Dermis blood vessel endothelial cell (primary cell): Measurements from ENCODE around the gene ATP8B4. TPM values are rescaled to one million over a fixed set of nuclear protein-coding genes. Genes with fewer than 3 reads are reported as not detected.

Experiments
- DNase-seq: peaks from one replicate; pipeline ENCODE4 v3.0.0; 2010
- total RNA-seq: library from RNA; depleted of rRNA; stranded (reverse); fragments of >200 nt; gene quantifications from 2 replicates; pipeline ENCODE4 v1.2.3, GENCODE V29; 2014

The ATP8B4 gene
- total RNA-seq, 1 donor from 2014 or later = 1.7 TPM

DNA sequence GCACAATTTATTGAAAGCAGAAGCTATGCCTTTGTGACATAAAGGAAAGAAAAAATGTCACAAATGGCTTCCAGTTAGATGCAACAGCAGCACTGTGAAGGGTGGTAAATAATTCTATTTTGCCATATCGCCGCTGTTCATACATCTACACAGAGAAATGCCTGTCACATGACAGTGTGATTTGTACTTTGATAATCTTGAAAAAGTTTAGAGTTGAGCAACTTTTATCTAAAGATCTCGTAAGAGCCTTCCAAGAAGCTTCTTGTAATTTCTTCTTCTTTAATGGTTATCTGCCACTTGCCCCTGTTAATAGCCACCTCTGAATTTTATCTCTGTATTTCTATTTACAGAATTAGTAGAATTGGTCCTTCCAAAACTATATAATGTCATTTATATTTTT, 192.3 kb downstream of the ATP8B4 start:
- DNase-seq = no peak

- DNase-seq = no peak
Measured at GRCh38 chr15:49923671-49924070, 195.4 kb downstream of the ATP8B4 start.

DNA sequence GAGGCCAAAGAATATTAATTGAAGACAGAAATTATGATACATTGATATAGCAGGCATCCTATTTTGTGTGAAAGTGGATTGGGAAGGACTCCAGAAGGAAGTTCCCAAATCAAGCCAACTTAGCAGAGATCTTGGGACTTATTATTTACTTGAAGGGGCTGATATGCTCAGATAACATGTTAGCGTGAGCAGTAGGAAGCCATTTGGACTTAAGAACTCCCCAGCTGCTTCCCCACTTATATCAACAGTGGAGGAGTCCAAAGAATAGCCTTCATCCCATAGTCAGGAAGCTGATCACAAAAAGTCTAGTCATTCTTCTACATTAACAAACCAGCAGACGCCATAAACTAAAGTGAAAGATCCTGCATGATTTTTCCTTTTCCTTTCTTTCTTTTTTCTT, 200.0 kb downstream of the ATP8B4 start:
- DNase-seq = no peak

DNA sequence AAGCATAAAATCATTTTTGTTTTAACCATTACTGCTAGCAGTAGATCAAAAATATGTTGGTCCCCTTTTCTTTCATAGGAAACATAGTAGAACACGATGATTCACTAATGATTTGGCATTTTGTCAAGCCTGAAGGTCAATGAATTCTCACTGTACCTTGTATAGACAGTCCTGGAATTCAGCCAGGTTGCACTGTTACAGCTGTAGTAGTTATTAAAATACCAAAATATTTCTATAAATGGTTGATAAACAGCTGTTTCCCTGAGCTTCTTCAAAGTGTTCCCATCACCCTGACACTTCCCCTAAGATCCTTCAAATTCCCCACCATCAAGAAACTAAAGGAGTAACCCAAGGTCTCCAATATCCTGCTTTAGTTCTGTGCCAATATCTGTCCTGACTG, 200.9 kb downstream of the ATP8B4 start:
- peak; percentile 59 for DNase-seq

DNA sequence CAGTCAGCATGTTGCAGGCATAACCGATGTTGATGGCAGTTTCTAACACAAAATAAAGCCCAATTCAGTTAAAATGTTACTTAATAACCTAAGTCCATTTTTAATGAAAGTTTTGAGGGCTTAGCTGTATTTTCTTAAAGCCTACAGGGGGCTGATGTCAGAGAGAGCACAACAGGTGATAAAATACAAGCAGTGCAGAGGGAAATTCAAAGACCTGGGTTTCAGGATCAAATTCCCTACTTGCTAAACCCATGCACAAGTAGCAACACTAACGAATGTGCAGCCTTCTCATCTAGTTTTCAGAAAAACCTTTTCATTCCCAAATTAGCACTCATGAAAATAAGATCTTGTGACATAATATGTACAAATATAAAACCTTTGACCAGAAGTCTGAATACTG, 202.0 kb downstream of the ATP8B4 start:
- DNase-seq = no peak

- DNase-seq = no peak
Measured at GRCh38 chr15:49915822-49916221, 203.2 kb downstream of the ATP8B4 start.

- DNase-seq = no peak
Measured at GRCh38 chr15:49908933-49909295, 210.1 kb downstream of the ATP8B4 start.

- no peak for DNase-seq
Measured at GRCh38 chr15:49908236-49908932, 210.6 kb downstream of the ATP8B4 start.

- DNase-seq = no peak
Measured at GRCh38 chr15:49906966-49907365, 212.1 kb downstream of the ATP8B4 start.

DNA sequence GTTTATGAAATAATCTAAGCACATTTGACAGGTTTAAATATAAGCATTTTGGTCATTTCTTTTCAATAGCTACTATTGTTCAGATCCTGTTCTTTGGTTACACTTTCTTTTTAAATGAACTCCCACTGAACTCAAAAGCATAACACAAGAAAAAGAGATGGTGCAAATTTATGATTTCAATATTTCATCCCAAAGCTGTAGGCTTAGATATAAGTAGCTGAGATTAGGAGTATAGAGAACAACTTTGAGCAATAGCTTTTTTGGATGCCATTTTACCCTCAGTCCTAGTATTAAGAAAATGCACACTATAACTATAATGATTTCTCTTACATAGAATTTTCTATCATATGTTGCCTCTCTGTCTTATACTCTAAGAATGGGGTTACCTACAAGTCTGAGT, 213.8 kb downstream of the ATP8B4 start:
- no peak for DNase-seq

GRCh38 chr15:49904296-49904695, 214.7 kb downstream of the ATP8B4 start:
- no peak for DNase-seq

GRCh38 chr15:49902685-49903501, 216.1 kb downstream of the ATP8B4 start:
- DNase-seq = no peak

GRCh38 chr15:49901996-49902684, 216.9 kb downstream of the ATP8B4 start:
- no peak for DNase-seq

- DNase-seq = no peak
Measured at GRCh38 chr15:49901321-49901720, 217.7 kb downstream of the ATP8B4 start.

- no peak for DNase-seq
Measured at GRCh38 chr15:49900903-49901235, 218.2 kb downstream of the ATP8B4 start.

DNA sequence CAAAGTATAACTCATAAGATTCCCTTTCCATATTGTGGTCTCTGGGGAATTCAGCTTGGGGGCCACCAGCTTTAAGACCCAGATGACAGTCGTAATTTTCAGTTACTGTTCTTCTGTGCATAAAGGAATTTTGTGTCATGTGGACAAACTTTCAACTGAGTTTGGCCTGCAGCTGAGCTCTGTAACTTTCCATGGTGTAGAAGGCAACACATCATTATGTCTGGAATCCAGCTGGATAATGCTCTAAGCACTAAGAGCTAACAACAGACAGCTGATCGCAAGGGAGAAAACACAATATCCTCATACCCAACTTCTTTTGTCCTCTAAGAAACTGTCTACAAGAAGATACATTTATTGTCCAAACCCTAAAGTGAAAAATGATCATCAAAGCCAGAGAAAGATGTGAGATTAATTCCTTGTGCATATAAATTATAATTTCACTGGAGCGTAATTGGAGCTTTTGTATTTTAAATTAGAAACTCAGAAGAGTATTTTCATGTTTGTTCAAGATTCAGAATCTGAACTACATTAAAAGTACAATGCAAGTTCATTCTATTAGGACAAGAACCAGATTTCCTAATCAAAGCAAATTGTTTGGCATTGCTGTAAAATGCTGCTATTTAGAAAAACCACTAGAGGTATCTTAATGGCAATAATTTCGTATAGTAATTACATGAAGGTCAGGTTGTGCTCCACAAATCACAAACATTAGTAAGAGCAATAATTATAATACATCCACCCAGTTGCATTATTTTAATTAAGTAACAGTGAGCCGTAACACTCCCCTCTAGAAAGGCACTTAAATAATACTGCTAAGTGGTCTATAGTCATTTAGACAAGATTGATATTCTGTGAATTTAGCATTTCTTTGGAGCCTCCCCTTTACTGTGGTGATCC, 218.8 kb downstream of the ATP8B4 start:
- no peak for DNase-seq

GRCh38 chr15:49898575-49899283, 220.3 kb downstream of the ATP8B4 start:
- no peak for DNase-seq

- no peak for DNase-seq
Measured at GRCh38 chr15:49898097-49898496, 220.9 kb downstream of the ATP8B4 start.

DNA sequence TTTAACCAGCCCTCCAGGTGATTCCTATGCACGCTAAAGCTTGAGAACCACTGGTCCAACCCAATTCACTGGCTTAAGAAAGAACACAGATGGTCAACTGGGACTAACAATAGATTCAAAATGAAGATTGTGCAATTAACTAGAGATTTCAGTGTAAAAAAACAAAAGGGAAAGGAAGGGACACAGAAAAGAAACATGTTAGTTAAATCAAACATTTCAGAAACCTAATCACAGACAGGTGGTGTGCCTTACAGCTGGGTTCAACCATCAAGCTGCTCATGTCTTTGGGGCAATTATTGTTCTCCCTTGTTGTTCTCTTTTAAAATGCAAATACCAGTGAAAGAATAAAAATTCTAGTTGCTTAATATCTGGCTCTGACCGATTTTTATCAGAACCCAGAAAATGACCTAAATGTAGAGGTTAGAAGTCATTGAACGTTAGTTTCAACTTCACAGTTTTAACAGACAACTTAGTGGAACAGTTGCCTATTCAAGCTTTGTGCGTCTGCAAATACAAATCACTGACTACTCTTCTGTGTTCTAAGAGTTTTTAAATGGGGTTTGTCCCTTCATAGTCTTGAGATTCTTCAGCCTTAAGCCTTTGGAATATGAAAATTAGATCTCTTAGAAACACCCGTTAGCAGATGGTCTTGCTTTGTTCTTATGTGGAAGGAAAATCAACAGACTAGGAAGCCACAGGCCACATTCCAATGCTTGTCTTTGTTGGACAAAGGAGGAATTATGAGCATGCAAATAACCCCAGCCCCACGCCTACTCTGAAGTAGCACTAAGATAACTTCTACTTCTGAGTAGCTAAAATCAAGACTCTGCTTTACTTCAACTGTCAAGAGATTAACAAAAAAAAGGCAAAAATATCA, 223.4 kb downstream of the ATP8B4 start:
- no peak for DNase-seq

DNA sequence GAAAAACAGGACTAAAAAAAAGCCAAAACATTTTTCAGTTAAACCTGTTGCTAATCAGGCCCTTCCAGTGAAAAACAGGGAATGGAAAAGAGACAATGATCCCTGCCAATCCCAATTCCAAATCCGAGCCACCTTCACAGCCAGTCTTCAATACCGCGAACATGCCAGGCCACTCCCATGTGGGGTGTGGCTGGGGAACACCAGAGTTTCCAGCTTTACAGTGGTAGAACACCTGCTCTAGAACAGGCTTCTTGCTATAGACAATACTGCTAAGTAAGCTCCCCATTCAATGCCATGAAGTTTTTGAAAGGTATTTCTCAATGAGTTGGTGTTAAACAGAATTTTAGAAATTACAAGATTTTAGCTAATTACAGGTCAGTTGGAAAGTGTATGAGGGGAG, 228.3 kb downstream of the ATP8B4 start:
- no peak for DNase-seq

DNA sequence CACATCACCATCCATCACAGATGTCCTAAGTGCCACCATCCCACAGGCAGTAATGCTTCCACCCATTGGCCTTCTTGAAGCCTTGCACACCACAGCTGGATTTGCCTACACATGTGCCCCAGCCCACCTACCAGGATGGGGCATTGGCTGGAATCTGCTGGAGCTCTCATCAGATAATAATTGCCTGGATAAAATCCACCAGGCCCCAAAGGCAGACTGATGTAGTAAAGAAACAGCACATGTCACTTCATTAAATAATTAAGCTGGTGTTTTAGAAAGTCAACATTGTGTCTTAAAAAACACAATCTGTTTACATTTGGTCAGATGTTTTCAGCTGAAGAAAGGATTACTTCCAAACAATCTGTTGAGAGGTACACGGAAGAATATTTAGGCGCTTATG, 229.5 kb downstream of the ATP8B4 start:
- DNase-seq = no peak
